GM19043 (cell line): ENCODE data around the gene PKIG.
A peak's percentile ranks its signal among the peaks of the same experiment; 100 is the strongest.

Experiments
- ATAC-seq: cut with Tn5 transposase; IDR thresholded peaks from one replicate; pipeline ENCODE4 v1.9.1; 2021; ENCODE audit warnings: low read depth; ENCODE audit not compliant: unreplicated experiment

PKIG gene

GRCh38 chr20:44637042-44637441, 54.7 kb downstream of the PKIG start:
- no peak for ATAC-seq

GRCh38 chr20:44637522-44638372, 55.4 kb downstream of the PKIG start:
- ATAC-seq = no peak

GRCh38 chr20:44640522-44640921, 58.1 kb downstream of the PKIG start:
- ATAC-seq = no peak

- no peak for ATAC-seq
These were observed 58.9 kb downstream of the PKIG start for GRCh38 chr20:44641325-44641724.

DNA sequence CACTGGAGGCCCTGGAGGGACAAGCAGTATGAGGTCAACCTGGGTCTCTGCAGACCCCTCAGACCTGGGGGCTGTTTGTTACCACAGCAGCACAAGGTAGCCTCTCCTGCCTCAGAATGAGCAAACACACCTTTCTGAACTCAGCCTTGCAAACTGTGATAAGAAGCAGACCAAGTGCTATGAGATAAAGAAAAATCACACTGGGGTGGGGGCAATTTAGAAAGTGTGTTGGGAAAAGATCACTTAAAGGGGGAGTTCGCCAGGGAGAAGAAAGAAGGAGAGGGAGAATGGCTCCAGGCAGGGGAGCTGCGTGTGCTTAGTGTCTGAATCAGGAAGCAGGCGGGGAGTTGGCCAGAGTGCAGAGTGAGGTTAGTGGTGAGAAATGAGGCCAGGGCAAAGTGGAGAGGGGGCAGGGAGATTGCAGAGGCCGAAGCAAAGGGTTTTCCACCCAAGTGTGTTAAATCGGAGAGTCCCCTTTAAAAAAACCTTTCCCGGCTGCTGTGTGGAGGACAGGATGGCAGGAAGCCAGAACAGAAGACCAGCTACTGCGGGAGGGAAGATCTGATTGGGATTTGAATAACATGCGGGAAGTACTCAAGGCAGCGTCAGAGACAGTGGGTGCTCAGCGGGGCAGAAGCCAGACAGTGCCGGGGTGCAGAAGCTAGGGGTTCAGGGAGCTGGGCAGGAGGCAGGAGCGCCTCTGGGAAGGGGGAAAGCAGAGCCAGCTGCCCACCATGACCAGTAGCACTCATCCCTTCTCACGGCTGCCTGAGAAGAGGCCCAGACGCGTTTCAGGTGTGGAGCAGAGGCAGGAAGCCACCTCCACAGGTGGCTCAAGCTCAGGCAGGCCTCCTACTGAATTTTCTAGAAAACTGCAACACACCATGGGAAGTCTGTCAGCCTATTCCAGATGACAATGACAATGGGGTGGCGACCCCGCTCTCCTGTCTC, 60.1 kb downstream of the PKIG start:
- ATAC-seq = no peak

GRCh38 chr20:44643154-44643519, 60.8 kb downstream of the PKIG start:
- no peak for ATAC-seq

GRCh38 chr20:44643596-44644229, 61.3 kb downstream of the PKIG start:
- no peak for ATAC-seq

DNA sequence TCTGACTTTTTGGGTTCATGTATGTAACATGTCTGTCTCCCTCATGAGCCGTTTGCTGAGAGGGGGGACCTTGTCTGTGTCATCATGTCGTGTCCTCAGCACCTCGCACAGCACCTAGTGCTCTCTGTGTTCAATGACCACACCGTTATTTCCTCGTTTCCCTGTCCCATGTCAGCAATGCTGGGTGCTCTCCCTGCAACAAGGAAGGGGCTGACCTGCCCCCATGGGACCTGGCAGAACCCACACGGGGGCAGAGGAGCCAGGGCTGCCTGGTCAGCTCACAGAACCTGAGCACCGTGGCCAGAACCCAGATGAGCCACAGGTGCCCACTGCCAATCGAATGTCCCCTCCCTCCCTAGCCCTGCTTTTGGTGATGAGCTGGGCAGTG, 61.8 kb downstream of the PKIG start:
- no peak for ATAC-seq

DNA sequence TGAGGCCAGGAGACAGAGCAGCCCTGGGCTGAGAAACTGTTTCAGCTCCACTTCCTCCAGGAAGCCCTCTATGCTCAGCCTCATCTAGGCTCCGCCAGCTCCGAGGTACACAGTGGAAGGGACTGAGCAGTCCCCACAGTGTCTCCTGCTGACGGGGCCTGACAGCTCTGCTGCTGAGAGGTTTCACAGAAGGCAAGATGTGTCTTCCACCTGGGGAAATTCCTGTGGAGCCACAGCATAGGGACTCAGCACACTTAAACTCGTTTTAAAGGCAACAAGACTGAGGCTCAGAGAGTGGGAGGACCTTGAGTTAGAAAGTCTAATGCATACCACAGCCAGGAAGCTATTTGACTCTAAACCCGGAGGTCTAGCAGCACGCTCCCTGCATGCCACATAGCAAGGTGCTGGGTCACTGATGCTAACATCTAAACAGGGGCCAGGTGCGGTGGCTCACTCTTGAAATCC, 62.3 kb downstream of the PKIG start:
- no peak for ATAC-seq

DNA sequence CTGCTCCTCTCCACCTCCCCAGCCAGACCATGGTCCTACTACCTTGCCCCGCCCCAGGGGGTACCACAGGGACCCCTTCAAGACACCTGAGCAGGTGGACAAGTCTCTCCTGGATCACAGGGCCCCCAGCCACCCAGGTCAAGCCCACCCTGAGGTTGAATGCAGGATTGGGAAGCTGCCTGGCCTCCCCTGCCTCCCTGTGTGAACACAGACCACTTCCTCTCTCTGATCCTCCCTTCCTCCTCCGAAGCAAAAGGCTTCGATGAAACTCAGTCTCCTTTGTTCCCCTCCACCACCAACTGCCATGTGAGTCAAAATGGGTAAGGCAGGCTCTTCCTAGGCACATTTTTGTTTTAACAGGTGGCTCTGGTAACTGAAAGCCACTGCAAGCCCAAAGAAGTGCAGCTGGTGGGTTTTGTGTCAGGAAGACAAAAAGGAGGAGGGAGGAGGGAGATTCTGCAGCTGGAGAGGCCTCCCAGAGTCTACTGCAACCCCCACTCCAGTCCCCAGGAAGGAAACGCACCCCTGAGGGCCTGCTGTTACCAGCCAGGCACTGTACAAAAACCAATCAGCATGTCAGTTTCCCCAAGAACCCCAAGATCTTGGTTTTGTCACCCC, 63.8 kb downstream of the PKIG start:
- ATAC-seq = peak; percentile 38

DNA sequence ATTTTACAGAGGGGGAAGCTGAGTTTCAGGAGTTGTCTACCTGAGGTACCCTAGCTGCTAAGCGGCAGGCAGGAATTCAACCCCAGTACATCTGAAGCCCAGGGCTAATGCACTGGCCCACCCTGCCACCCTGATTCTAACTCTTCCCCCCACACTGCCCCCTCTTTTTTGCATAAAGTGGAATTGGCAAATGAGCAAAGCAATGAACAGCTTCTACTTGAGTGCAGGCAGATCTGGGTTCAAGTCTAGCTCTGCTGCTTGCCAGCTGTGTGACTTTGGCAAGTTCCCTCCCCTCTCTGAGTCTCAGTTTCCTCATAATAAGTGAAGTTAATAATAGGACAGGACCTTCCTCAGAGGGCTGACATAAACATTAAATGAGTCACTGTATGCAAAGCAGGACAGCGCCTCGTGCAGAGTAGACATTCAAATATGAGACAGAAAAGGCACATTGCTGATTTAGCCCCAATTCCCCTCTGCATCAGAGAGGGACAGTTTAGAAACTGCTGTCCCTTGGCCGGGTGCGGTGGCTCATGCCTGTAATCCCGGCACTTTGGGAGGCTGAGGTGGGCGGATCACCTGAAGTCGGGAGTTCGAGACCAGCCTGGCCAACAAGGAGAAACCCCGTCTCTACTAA, 64.4 kb downstream of the PKIG start:
- ATAC-seq = peak; percentile 57

DNA sequence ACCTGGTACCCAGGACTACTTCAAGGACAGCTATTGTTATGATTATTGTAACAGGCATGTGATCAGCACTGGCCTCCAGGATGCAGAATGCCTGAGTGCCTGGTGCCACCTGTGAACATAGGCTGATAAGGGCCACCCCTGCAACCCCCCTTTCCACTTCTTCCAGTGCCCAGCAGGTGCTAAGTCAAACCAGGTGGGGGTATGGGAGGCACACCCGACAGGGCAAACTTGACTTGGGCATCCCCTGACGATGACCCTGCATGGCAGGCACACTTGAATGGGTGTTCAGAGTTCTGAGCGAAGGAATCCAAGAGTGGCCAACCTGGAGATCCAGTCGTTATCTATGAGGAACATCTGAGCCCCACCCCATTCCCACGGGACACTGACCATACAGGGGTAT, 65.7 kb downstream of the PKIG start:
- no peak for ATAC-seq

- no peak for ATAC-seq
These were observed 66.2 kb downstream of the PKIG start for GRCh38 chr20:44648579-44648978.

- ATAC-seq = no peak
These were observed 66.7 kb downstream of the PKIG start for GRCh38 chr20:44649126-44649525.

DNA sequence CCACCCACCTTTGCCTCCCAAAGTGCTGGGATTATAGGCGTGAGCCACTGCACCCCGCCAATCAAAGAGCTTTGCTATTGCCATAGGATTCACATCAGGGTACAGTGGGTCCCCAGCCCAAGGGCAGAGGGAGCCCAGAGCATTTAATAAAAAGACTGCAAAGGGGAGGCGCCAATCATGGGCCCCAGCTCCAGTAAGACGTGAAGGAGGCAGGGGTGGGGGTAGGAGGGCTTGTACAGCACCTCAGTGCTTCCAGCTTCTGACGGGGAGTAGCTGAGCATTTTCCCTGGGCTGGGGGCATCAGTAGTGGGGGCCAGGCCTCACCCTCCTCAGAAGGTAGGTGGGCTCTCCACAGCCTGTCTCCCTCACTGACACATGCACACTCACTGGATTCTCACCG, 67.6 kb downstream of the PKIG start:
- ATAC-seq = no peak

GRCh38 chr20:44650771-44651433, 68.5 kb downstream of the PKIG start:
- ATAC-seq = no peak

GRCh38 chr20:44651434-44651683, 69.0 kb downstream of the PKIG start:
- no peak for ATAC-seq

- no peak for ATAC-seq
These were observed 69.5 kb downstream of the PKIG start, which contains the start of gene ADA for GRCh38 chr20:44651684-44652423. Gene ADA (minus strand): TSS chr20:44651699. CDS start chr20:44651607, 92 bp downstream.

- no peak for ATAC-seq
These were observed 71.2 kb downstream of the PKIG start for GRCh38 chr20:44653546-44653945.
